Head of caudate nucleus (tissue), 42 donors: ENCODE results near the gene MMAA.
"Not testable (repeated sequence)": the region's sequence is repeated elsewhere in the genome, so short reads cannot be mapped to it uniquely, and the experiment has no call there.

Experiments
- DNase-seq, 42 donors: peaks; one replicate each; pipeline versions ENCODE4 v3.0.0 to v3.0.0-alpha.2; 2020 to 2021; ENCODE audit warnings: mixed read lengths in 7 of 42
- intact Hi-C: fragments of 100-400 bp; cut with DNase I; formaldehyde crosslinking; loops from one replicate; pipeline ENCODE4 v1.15.0; 2022

The MMAA gene

DNA sequence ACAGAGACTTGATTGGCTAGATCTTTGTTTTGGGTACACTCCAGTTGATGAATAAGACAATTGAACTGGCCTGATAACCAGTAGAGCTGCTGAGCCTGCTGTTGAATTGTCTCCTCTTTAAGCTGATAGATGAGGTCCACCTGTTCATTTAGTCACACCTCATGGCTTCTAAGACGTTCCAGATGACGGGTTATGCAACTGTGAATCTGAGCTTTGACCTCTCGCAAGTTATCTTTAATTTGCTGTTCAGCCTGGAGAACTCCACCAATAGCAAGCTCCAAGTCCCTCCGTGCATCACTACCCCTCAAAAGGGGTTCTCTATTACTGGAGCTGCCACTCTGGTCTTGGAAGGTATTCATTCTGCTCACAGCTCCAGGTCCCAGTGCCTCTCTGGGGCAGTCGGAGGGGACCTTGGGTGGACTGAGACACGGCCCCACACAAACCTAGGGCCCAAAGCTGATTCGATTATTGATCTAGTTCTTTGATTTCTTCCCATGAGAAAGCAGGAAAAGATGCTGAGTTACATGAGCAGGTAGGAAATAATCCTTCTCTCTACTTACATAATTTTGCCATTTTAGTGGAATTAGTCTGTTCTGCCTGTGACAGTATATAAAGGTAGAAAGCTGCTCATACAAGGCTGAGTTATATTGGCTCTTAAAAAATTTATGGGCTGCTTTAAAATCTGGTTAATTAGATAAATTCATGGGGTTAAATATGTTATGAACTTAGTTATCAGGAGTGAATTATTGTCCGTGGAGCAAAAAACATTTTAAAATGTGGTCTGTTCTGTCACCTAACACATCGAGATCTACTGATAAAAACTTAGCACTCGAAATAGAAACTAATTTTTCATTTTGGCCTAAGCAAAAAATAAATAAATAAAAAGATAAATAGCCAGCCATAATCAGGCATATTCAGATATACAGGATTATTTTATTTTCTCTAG, 6.8 kb downstream of the MMAA start:
- intact Hi-C loops: no loop called here
- DNase-seq: no peak

GRCh38 chr4:145626623-145626982, 7.4 kb downstream of the MMAA start:
- intact Hi-C loops: no loop called here
- DNase-seq: no peak

GRCh38 chr4:145635117-145635516, 15.9 kb downstream of the MMAA start:
- no peak for DNase-seq
- intact Hi-C loops: no loop called here

- DNase-seq: no peak
- intact Hi-C loops: no loop called here
Observed at GRCh38 chr4:145635630-145636029, 16.4 kb downstream of the MMAA start.

- no peak for DNase-seq
- intact Hi-C loops: no loop called here
Observed at GRCh38 chr4:145639186-145639698, 20.1 kb downstream of the MMAA start.

DNA sequence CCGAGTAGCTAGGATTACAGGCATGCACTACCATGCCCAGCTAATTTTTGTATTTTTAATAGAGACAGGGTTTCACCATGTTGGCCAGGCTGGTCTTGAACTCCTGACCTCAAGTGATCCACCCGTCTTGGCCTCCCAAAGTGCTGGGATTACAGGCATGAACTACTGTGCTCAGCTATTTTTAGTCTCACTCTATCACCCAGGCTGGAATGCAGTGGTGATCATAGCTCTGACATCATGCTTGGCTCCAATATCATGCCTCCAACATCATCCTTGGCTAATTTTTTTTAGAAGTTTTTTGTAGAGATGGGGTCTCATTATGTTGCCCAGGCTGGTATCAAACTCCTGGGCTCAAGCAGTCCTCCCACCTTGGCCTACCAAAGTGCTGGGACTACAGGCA, 21.1 kb downstream of the MMAA start:
- DNase-seq, intact Hi-C loops: not testable (repeated sequence)

DNA sequence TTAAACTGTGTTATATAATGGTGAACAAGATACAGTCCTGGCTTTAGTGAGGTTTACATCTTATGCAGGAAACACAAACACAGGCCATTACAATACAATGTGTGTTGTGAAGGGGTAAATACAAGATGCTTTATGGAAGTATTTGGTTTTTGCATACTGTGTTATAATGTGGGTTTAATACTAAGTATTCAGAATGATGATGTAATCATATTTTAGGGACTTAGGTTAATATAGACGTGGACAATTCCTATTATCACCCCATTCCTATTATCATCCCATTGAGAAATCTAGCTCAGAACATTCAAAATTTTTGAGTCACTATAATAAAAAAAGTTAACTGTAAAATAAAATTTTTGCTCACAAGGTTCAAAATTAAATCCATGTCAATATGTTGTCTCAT, 24.1 kb downstream of the MMAA start:
- intact Hi-C loops: no loop called here
- no peak for DNase-seq

- DNase-seq: no peak
Observed at GRCh38 chr4:145644699-145645098, 25.5 kb downstream of the MMAA start.

GRCh38 chr4:145656156-145656555, 37.0 kb downstream of the MMAA start:
- no peak for DNase-seq
- intact Hi-C loops: no loop called here

More at GRCh38 chr4:145644699-145645098, 25.5 kb downstream of the MMAA start:
- intact Hi-C loops: no loop called here

DNA sequence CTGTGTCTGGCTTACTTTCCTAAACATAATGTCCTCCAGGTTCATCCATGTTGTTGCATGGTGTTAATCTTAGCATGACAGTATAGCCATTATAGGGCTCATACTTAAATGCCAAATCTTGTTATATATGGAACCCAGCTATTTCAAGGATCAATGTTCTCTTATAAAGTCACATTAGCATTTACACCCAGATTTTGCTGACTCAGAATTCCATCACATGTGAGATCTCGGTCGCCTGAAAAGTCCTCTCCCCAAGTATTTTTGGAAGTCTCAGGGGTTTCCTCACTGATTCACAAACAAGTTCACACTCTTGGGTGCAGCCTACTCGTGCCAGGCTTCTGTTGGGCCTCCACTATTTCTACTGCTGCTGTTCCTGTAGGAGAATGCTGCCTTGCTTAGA, 40.9 kb downstream of the MMAA start:
- intact Hi-C loops: no loop called here
- no peak for DNase-seq

GRCh38 chr4:145663194-145663593, 44.0 kb downstream of the MMAA start:
- intact Hi-C loops: no loop called here
- no peak for DNase-seq

- DNase-seq: no peak
- intact Hi-C loops: no loop called here
Observed at GRCh38 chr4:145665773-145666172, 46.6 kb downstream of the MMAA start.

DNA sequence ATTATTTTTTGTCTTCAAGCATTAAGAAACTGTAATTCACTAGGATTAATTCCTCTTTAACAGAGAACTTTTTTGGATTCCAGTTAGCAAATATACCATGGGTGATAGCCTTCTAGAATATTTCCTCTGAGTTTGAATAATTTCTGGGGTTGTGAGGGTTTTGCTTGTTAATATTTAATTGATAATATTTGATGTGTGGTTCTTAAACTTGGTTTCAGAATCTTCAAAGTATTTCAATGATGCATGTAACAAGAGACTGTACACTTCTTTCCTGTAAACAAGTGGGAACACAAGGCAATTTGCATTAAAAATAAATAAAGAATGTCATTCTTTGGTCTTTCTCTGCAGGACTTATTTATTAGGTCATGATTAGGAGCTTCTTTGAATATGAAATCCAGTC, 51.2 kb downstream of the MMAA start:
- DNase-seq: no peak
- intact Hi-C loops: no loop called here

DNA sequence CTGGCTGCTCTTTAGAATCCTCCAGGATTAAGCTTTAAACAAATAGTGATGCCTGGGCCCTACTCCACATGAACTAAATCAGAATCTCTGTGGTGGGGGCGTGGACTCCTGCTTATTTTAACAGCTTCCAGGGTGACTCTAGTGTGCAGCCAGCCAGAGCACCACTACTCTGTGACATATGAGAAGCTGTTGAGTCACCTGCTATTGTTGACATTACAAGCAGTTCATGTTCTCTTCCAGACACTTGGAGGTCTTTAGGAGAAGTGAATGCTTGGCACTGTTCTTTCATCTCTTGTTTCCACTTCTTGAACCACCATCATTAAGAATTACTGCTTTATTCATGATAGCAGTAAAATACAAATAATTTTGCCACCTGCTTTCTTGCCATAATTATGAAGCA, 60.3 kb downstream of the MMAA start:
- peak in 17 of 42 donors; percentile 0 to 50 (median 19) for DNase-seq
- intact Hi-C loops: no loop called here

DNA sequence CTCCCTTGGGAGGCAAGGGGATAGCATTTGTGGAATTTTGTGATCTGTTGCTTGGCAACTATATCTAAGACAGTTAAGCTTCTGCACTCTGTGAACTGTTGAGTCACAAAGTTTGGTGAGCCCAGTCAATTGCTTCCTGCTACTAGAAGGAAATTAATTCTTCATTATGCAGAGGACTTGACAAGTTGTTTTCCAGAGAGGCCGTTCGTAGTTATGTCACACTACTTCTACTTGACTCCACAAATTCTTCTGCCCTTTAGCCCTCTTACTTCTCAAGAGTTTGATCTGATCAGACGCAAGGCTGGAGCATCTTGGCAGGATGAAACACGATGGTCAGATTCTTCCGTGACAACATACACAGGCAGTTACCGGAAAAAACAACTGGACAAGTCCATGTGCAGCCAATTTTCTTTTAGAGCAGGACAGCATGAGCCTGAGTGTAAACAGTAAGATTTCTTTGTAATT, 60.8 kb downstream of the MMAA start, which contains the start of gene C4orf51:
Gene C4orf51, plus strand, starts transcription at position 156 of the 465 bp plus-strand sequence. Its CDS starts 58 bp downstream, at position 214.
- intact Hi-C loops: no loop called here
- DNase-seq: peak in 13 of 42 donors; percentile 5 to 66 (median 17)

GRCh38 chr4:145680902-145681301, 61.7 kb downstream of the MMAA start:
- intact Hi-C loops: no loop called here
- DNase-seq: no peak

- DNase-seq: no peak
- intact Hi-C loops: no loop called here
Observed at GRCh38 chr4:145681518-145681917, 62.3 kb downstream of the MMAA start.

GRCh38 chr4:145681956-145682355, 62.8 kb downstream of the MMAA start:
- DNase-seq: no peak
- intact Hi-C loops: no loop called here

DNA sequence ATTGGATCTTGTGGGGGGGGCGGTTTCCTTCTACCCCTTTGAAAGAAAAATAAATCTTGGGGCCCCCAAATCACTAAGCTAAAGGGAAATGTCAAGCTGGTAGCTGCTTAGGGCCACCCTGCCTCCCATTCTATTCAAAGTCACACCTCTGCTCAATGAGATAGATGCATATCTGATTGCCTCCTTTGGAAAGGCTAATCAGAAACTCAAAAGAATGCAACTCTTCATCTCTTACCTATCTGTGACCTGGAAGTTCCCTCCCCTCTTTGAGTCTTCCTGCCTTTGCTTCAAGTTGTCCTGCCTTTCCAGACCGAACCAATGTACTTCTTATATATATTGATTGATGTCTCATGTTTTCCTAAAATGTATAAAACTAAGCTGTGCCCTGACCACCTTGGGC, 67.8 kb downstream of the MMAA start:
- intact Hi-C loops: no loop called here
- DNase-seq: no peak

DNA sequence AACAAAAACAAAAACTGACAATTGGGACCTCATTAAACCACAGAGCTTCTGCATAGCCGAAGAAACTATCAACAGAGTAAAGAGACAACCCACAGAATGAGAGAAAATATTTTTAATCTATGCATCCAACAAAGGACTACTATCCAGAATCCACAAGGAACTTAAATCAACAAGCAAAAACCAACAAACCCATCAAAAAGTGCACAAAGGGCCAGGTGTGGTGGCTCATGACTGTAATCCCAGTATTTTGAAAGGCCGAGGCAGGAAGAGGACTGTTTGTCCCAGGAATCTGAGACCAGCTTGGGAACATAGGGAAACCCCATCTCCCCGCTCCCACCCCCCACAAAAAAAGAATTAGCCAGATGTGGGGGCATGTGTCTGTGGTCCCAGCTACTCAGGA, 71.4 kb downstream of the MMAA start:
- no peak for DNase-seq
- intact Hi-C loops: no loop called here

DNA sequence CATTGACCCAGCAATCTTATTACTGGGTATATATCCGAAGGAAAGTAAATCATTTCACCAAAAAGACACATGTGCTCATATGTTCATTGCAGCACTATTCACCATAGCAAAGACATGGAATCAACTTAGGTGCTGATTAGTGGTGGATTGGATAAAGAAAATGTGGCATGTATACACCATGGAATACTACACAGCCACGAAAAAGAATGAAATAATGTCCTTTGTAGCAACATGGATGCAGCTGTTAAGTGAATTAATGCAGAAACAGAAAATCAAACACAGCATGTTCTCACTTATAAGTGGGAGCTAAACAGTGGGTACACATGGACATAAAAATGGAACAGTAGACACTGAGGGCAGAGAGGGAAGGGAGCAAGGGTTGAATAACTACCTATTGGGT, 72.2 kb downstream of the MMAA start:
- DNase-seq, intact Hi-C loops: not testable (repeated sequence)
